ENCODE results near the gene SCN2A. TPM values are rescaled to one million over a fixed set of nuclear protein-coding genes. Genes with fewer than 3 reads are reported as not detected.

SCN2A gene
- polyA plus RNA-seq, 6 donors from 2014 or later, result 0.04 to 0.27 (median 0.16) TPM; not detected in 2

Other genes starting within 250 kb of the SCN2A start
- 10 to 100 TPM in 3 of 6 donors, 1 to 10 TPM in 3; 4.2 to 21.5 (median 11.8) TPM for gene SCN3A, start 35.4 kb upstream of the SCN2A start, polyA plus RNA-seq (ENCODE audit: low read depth in 6 of 6)
- gene CSRNP3, start 230.3 kb downstream of the SCN2A start, polyA plus RNA-seq (ENCODE audit: low read depth in 6 of 6), result not detected